Esophagus squamous epithelium (tissue), 4 donors: Measurements from ENCODE around the gene SNAP91.

Experiments used
- POLR2A ChIP-seq, 4 donors: fragments of 450-650 bp; IDR thresholded peaks; one replicate each; pipeline ENCODE4 v1.6.1; 2017; ENCODE audit warnings: antibody characterized with exemption in 4 of 4, mild to moderate bottlenecking in 4 of 4, moderate library complexity in 3 of 4
- TF ChIP-seq, protein P1 (sequence below), 6 experiments: fragments of 450-650 bp in 4 of 6; fragments of 200-600 bp in 2 of 6; sonication (generic) in 2 of 6; IDR thresholded peaks; one replicate each; pipeline ENCODE4 v1.5.1; 2016 to 2019; ENCODE audit warnings: antibody characterized with exemption in 6 of 6, mild to moderate bottlenecking in 4 of 6, moderate library complexity in 4 of 6

DNA sequence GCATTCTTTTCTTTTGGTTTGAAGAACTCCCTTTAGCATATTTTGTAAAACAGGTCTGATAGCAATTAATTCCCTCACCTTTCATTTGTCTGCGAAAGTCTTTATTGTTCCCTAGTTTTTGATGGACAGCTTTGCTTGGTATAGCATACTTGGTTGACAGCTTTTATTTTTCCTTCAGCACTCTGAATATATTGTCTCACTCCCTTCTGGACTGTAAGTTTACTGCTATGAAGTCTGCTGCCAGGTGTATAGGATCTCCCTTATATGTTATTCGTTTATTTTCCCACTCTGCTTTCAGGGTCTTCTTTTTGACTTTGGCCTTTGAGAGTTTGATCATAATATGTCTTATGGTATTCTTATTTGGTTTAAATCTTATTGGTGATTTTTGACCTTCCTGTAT lies 47.7 kb upstream of the SNAP91 start:
- TF ChIP-seq, protein P1, sequence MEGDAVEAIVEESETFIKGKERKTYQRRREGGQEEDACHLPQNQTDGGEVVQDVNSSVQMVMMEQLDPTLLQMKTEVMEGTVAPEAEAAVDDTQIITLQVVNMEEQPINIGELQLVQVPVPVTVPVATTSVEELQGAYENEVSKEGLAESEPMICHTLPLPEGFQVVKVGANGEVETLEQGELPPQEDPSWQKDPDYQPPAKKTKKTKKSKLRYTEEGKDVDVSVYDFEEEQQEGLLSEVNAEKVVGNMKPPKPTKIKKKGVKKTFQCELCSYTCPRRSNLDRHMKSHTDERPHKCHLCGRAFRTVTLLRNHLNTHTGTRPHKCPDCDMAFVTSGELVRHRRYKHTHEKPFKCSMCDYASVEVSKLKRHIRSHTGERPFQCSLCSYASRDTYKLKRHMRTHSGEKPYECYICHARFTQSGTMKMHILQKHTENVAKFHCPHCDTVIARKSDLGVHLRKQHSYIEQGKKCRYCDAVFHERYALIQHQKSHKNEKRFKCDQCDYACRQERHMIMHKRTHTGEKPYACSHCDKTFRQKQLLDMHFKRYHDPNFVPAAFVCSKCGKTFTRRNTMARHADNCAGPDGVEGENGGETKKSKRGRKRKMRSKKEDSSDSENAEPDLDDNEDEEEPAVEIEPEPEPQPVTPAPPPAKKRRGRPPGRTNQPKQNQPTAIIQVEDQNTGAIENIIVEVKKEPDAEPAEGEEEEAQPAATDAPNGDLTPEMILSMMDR (IDR thresholded peaks at IDR 0.05): no peak
- no peak for TF ChIP-seq POLR2A (IDR thresholded peaks at IDR 0.05)
